HepG2 (cell line): ENCODE results near the gene USP32. TPM values are rescaled to one million over a fixed set of nuclear protein-coding genes. Genes with fewer than 3 reads are reported as not detected.

Source experiments
- CENPBD1 ChIP-seq: sonication (generic); formaldehyde crosslinking; IDR thresholded peaks from 2 replicates; pipeline ENCODE4 v1.8.0; 2022; ENCODE audit warnings: missing genetic modification reagents, low read depth, mild to moderate bottlenecking, borderline replicate concordance
- FLYWCH1 ChIP-seq: sonication (generic); formaldehyde crosslinking; IDR thresholded peaks from 2 replicates; pipeline ENCODE4 v1.8.1; 2023; ENCODE audit warnings: mild to moderate bottlenecking, missing genetic modification reagents
- FOXO1 ChIP-seq: sonication (generic); formaldehyde crosslinking; IDR thresholded peaks from 2 replicates; pipeline ENCODE4 v1.4.0; 2020; ENCODE audit warnings: missing genetic modification reagents
- GZF1 ChIP-seq: sonication (generic); formaldehyde crosslinking; IDR thresholded peaks from 2 replicates; pipeline ENCODE4 v1.5.1; 2020; ENCODE audit warnings: mild to moderate bottlenecking, missing genetic modification reagents
- KMT2A ChIP-seq: sonication (generic); formaldehyde crosslinking; IDR thresholded peaks from 2 replicates; pipeline ENCODE4 v1.4.0; 2020; ENCODE audit warnings: missing genetic modification reagents
- NCOA5 ChIP-seq: sonication (generic); formaldehyde crosslinking; IDR thresholded peaks from 2 replicates; pipeline ENCODE4 v1.4.0; 2020; ENCODE audit warnings: missing genetic modification reagents
- NFIB ChIP-seq: sonication (generic); formaldehyde crosslinking; IDR thresholded peaks from 2 replicates; pipeline ENCODE4 v1.9.0; 2021; ENCODE audit warnings: missing genetic modification reagents, mild to moderate bottlenecking, borderline replicate concordance
- POLR2G ChIP-seq: fragments of 200-400 bp; formaldehyde crosslinking; IDR thresholded peaks from 2 replicates; pipeline ENCODE4 v1.6.1; 2018; ENCODE audit warnings: mild to moderate bottlenecking, low read depth, low read length, moderate library complexity
- REPIN1 ChIP-seq: sonication (generic); formaldehyde crosslinking; IDR thresholded peaks from 2 replicates; pipeline ENCODE4 v1.8.0; 2022; ENCODE audit warnings: missing genetic modification reagents, low read depth, mild to moderate bottlenecking, borderline replicate concordance
- SALL2 ChIP-seq: sonication (generic); formaldehyde crosslinking; IDR thresholded peaks from 2 replicates; pipeline ENCODE4 v1.8.1; 2023; ENCODE audit warnings: mild to moderate bottlenecking, missing genetic modification reagents, inconsistent platforms
- SIN3B ChIP-seq: fragments of 150-350 bp; IDR thresholded peaks from 2 replicates; pipeline ENCODE4 v1.6.1; 2014; ENCODE audit warnings: low read length
- SMAD1 ChIP-seq: sonication (generic); formaldehyde crosslinking; IDR thresholded peaks from 2 replicates; pipeline ENCODE4 v1.4.0; 2020; ENCODE audit warnings: missing genetic modification reagents, low read depth, mild to moderate bottlenecking, borderline replicate concordance
- SP5 ChIP-seq: IDR thresholded peaks from 2 replicates; pipeline ENCODE4 v1.6.1; 2016; ENCODE audit warnings: low read depth, borderline replicate concordance
- THYN1 ChIP-seq: sonication (generic); formaldehyde crosslinking; IDR thresholded peaks from 2 replicates; pipeline ENCODE4 v1.8.1; 2023; ENCODE audit warnings: low read depth, mild to moderate bottlenecking, moderate library complexity, missing genetic modification reagents, borderline replicate concordance
- U2AF2 ChIP-seq: fragments of 200-400 bp; formaldehyde crosslinking; IDR thresholded peaks from 2 replicates; pipeline ENCODE4 v1.6.1; 2017; ENCODE audit warnings: low read depth, mild to moderate bottlenecking, low read length
- ZBTB10 ChIP-seq: sonication (generic); formaldehyde crosslinking; IDR thresholded peaks from 2 replicates; pipeline ENCODE4 v1.4.0; 2020; ENCODE audit warnings: missing genetic modification reagents, borderline replicate concordance
- ZNF10 ChIP-seq: sonication (generic); formaldehyde crosslinking; IDR thresholded peaks from 2 replicates; pipeline ENCODE4 v1.4.0; 2020; ENCODE audit warnings: mild to moderate bottlenecking, low read depth, missing genetic modification reagents, borderline replicate concordance
- ZNF180 ChIP-seq: sonication (generic); formaldehyde crosslinking; IDR thresholded peaks from 2 replicates; pipeline ENCODE4 v1.4.0; 2020; ENCODE audit warnings: low read depth, missing genetic modification reagents, borderline replicate concordance
- ZNF460 ChIP-seq: sonication (generic); formaldehyde crosslinking; IDR thresholded peaks from 2 replicates; pipeline ENCODE4 v1.5.1; 2020; ENCODE audit warnings: missing genetic modification reagents, mild to moderate bottlenecking, borderline replicate concordance
- ZNF557 ChIP-seq: sonication (generic); formaldehyde crosslinking; IDR thresholded peaks from 2 replicates; pipeline ENCODE4 v1.4.0; 2020; ENCODE audit warnings: missing genetic modification reagents
- polyA plus RNA-seq, 8 experiments: library from polyadenylated mRNA; depleted of rRNA in 3 of 8; stranded (reverse) in 7 of 8; unstranded in 1 of 8; fragments of >200 nt; fragmentation: Illumina TruSeq in 4 of 8; extraction: Trizol in 4 of 8; gene quantifications; 2 replicates each; pipeline versions ENCODE4 v1.2.1 to v1.2.3, GENCODE V29; 2011 to 2016; ENCODE audit warnings: low read depth in 4 of 8, missing spikeins in 1 of 8, mixed read lengths in 1 of 8; ENCODE audit not compliant: insufficient read depth in 1 of 8
- total RNA-seq, 5 experiments: library from RNA; depleted of rRNA; stranded (reverse); fragments of >200 nt; fragmentation: Illumina TruSeq; extraction: Trizol; gene quantifications; 2 replicates each; pipeline ENCODE4 v1.2.3, GENCODE V29; 2016; ENCODE audit warnings: low read depth in 1 of 5
- TF ChIP-seq, protein P1 (sequence below): sonication (generic); formaldehyde crosslinking; IDR thresholded peaks from 2 replicates; pipeline ENCODE4 v1.4.0; 2020; ENCODE audit warnings: mild to moderate bottlenecking, missing genetic modification reagents
- TF ChIP-seq, protein P2 (sequence below): sonication (generic); formaldehyde crosslinking; IDR thresholded peaks from 2 replicates; pipeline ENCODE4 v1.5.0; 2020; ENCODE audit warnings: mild to moderate bottlenecking, missing genetic modification reagents
- TF ChIP-seq, protein P3 (sequence below): sonication (generic); formaldehyde crosslinking; IDR thresholded peaks from 2 replicates; pipeline ENCODE4 v1.4.0; 2020; ENCODE audit warnings: missing genetic modification reagents

Gene USP32
- total and polyA plus RNA-seq, 2 of the 13 experiments (the other 11 are each of a cell fraction or from before 2014, with no cell fraction given): 24.9 to 39.9 TPM

- TF ChIP-seq U2AF2 (no peak), SALL2 (CRISPR knock-in tag) (no peak), ZNF460 (CRISPR knock-in tag) (no peak), FLYWCH1 (CRISPR knock-in tag) (no peak), ZNF557 (no peak), POLR2G (no peak), THYN1 (CRISPR knock-in tag) (no peak), KMT2A (CRISPR knock-in tag) (no peak), GZF1 (CRISPR knock-in tag) (no peak), SMAD1 (CRISPR knock-in tag) (no peak), NFIB (CRISPR knock-in tag) (no peak), FOXO1 (CRISPR knock-in tag) (no peak), NCOA5 (CRISPR knock-in tag) (no peak), ZNF10 (CRISPR knock-in tag) (no peak), ZBTB10 (CRISPR knock-in tag) (no peak), SIN3B (no peak), SP5 (CRISPR knock-in tag) (no peak; the same call in 1 of the 2 replicates), REPIN1 (CRISPR knock-in tag) (peak; percentile 51; the same call in 1 of the 2 replicates), ZNF180 (CRISPR knock-in tag) (no peak), CENPBD1 (CRISPR knock-in tag) (no peak)
- TF ChIP-seq, protein P1, sequence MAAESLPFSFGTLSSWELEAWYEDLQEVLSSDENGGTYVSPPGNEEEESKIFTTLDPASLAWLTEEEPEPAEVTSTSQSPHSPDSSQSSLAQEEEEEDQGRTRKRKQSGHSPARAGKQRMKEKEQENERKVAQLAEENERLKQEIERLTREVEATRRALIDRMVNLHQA: no peak
- TF ChIP-seq, protein P2, sequence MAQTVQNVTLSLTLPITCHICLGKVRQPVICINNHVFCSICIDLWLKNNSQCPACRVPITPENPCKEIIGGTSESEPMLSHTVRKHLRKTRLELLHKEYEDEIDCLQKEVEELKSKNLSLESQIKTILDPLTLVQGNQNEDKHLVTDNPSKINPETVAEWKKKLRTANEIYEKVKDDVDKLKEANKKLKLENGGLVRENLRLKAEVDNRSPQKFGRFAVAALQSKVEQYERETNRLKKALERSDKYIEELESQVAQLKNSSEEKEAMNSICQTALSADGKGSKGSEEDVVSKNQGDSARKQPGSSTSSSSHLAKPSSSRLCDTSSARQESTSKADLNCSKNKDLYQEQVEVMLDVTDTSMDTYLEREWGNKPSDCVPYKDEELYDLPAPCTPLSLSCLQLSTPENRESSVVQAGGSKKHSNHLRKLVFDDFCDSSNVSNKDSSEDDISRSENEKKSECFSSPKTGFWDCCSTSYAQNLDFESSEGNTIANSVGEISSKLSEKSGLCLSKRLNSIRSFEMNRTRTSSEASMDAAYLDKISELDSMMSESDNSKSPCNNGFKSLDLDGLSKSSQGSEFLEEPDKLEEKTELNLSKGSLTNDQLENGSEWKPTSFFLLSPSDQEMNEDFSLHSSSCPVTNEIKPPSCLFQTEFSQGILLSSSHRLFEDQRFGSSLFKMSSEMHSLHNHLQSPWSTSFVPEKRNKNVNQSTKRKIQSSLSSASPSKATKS (CRISPR knock-in tag): no peak
- TF ChIP-seq, protein P3, sequence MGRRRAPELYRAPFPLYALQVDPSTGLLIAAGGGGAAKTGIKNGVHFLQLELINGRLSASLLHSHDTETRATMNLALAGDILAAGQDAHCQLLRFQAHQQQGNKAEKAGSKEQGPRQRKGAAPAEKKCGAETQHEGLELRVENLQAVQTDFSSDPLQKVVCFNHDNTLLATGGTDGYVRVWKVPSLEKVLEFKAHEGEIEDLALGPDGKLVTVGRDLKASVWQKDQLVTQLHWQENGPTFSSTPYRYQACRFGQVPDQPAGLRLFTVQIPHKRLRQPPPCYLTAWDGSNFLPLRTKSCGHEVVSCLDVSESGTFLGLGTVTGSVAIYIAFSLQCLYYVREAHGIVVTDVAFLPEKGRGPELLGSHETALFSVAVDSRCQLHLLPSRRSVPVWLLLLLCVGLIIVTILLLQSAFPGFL (CRISPR knock-in tag): no peak
Observed at GRCh38 chr17:60355663-60356594, 36.0 kb downstream of the USP32 start (continued).
